T-helper 1 cell (primary cell): ENCODE results near the gene INSYN2B.
"Not testable (repeated sequence)": the region's sequence is repeated elsewhere in the genome, so short reads cannot be mapped to it uniquely, and the experiment has no call there.

Experiments used
- DNase-seq, 5 donors: peaks; one replicate each; pipeline ENCODE4 v3.0.0-alpha.2; 2012 to 2020

Gene INSYN2B

GRCh38 chr5:169970911-169971765, 9.2 kb downstream of the INSYN2B start:
- no peak for DNase-seq

- no peak for DNase-seq
Observed at GRCh38 chr5:169970339-169970738, 10.0 kb downstream of the INSYN2B start.

- DNase-seq = no peak
Observed at GRCh38 chr5:169964246-169964645, 16.0 kb downstream of the INSYN2B start.

GRCh38 chr5:169960659-169961058, 19.6 kb downstream of the INSYN2B start:
- no peak for DNase-seq

GRCh38 chr5:169958278-169958677, 22.0 kb downstream of the INSYN2B start:
- no peak for DNase-seq

GRCh38 chr5:169956756-169957155, 23.5 kb downstream of the INSYN2B start:
- no peak for DNase-seq

- DNase-seq = no peak
Observed at GRCh38 chr5:169956126-169956525, 24.2 kb downstream of the INSYN2B start.

GRCh38 chr5:169954786-169955185, 25.5 kb downstream of the INSYN2B start:
- DNase-seq = no peak

GRCh38 chr5:169953196-169953595, 27.1 kb downstream of the INSYN2B start:
- DNase-seq = not testable (repeated sequence)

- no peak for DNase-seq
Observed at GRCh38 chr5:169950333-169950732, 30.0 kb downstream of the INSYN2B start.

- DNase-seq = no peak
Observed at GRCh38 chr5:169946743-169947295, 33.5 kb downstream of the INSYN2B start.

GRCh38 chr5:169945831-169946261, 34.4 kb downstream of the INSYN2B start:
- no peak for DNase-seq

GRCh38 chr5:169944922-169945680, 35.2 kb downstream of the INSYN2B start:
- DNase-seq = no peak

- no peak for DNase-seq
Observed at GRCh38 chr5:169944115-169944514, 36.2 kb downstream of the INSYN2B start.

GRCh38 chr5:169943026-169943425, 37.3 kb downstream of the INSYN2B start:
- no peak for DNase-seq

GRCh38 chr5:169942181-169942580, 38.1 kb downstream of the INSYN2B start:
- no peak for DNase-seq

- no peak for DNase-seq
Observed at GRCh38 chr5:169941542-169941941, 38.8 kb downstream of the INSYN2B start.

GRCh38 chr5:169939731-169940130, 40.6 kb downstream of the INSYN2B start:
- no peak for DNase-seq

- no peak for DNase-seq
Observed at GRCh38 chr5:169938439-169938838, 41.9 kb downstream of the INSYN2B start.

GRCh38 chr5:169935762-169936161, 44.5 kb downstream of the INSYN2B start:
- no peak for DNase-seq

GRCh38 chr5:169934990-169935389, 45.3 kb downstream of the INSYN2B start:
- no peak for DNase-seq

- no peak for DNase-seq
Observed at GRCh38 chr5:169933616-169934015, 46.7 kb downstream of the INSYN2B start.

GRCh38 chr5:169933127-169933526, 47.2 kb downstream of the INSYN2B start:
- no peak for DNase-seq

- DNase-seq = no peak
Observed at GRCh38 chr5:169923988-169924387, 56.3 kb downstream of the INSYN2B start.
